GM12873 (cell line): ENCODE results near the gene TGFA.

ENCODE experiments used
- CTCF ChIP-seq: IDR thresholded peaks from 2 replicates; pipeline ENCODE4 v1.5.1; 2012; ENCODE audit warnings: low read depth, mild to moderate bottlenecking, moderate library complexity, low read length, control low read depth; ENCODE audit not compliant: insufficient read depth; ENCODE audit errors: missing control alignments

TGFA gene

GRCh38 chr2:70418514-70418913 lies 135.1 kb downstream of the TGFA start:
- no peak for TF ChIP-seq CTCF

- TF ChIP-seq CTCF = no peak
Measured at GRCh38 chr2:70417011-70417410, 136.6 kb downstream of the TGFA start.

DNA sequence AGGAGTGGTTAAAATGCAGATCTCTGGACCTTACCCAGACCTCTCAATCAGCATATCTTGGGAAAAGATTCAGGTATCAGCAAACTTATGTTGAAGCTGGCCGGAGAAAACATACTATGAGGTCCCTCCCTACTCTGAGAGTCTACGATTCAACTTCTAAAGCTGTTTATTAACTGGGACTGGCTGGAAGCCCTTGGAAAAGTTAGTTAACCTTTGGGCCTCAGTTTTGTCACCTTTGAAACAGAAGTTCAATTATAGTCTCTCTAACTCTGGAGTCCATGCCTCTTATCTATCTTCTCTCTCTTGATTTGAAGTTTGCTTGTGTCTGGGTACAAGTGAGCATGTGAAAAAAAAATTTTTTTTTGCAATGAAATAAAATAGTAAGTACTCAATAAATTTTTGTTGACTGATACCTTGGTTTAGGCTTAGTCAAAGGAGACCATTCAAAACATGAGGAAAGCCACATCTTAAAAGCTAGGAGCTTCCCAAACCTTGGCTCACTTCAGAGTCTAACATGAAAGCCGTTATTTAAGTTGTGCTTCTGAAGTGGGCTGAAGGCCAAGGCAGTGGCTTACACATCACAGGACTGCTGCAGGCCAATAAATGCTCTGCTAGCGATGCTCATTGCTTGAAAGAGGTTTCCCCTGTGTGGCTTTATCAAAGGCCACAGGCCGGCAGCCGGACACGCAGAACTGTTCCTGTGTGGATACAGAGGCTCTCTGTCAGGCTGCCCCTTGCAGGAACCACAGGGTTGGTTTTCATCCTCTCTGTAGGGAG lies 141.1 kb downstream of the TGFA start:
- no peak for TF ChIP-seq CTCF

DNA sequence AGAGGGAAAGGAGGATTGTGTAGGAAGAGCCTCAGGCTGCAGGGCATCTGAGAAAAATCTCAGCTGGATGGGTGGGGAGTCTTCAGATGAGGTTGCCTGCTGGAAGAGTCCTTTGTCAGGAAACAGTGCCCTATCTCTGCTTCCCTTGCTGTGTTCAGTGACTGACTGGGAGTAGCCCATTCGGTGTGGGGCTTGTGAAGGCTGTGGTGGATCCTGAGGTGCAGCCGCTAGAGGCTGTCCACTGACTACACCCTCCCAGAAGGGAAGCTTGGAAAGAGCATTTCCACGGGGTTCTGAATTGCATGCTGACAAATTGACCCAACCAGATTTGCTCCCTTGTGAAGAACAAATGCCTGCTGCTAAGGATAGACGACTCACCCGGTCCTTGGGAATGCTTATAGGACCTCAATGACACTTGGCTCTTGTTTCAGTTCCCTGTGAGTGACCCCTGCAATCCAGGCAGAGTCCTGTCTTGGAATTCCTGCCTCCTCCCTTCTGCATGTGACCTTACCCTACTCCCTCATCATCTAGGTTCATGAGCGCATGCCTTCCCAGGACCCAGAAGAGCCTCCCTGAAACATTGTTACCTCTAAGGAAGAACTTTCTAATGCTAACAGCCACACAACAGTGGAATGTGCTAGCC lies 142.0 kb downstream of the TGFA start:
- TF ChIP-seq CTCF = no peak

GRCh38 chr2:70403267-70404053 lies 150.2 kb downstream of the TGFA start:
- TF ChIP-seq CTCF = no peak

- no peak for TF ChIP-seq CTCF
Measured at GRCh38 chr2:70400539-70400938, 153.1 kb downstream of the TGFA start.

- TF ChIP-seq CTCF = no peak
Measured at GRCh38 chr2:70399046-70399445, 154.6 kb downstream of the TGFA start.
